Ascending aorta (tissue), 2 donors: Measurements from ENCODE around the gene SMTNL2. TPM values are rescaled to one million over a fixed set of nuclear protein-coding genes. Genes with fewer than 3 reads are reported as not detected.

ENCODE experiments used
- DNase-seq, 2 donors: peaks; one replicate each; pipeline ENCODE4 v3.0.0-alpha.2; 2019; ENCODE audit warnings: low spot score in 2 of 2
- H3K27ac ChIP-seq, 2 donors: fragments of 200-600 bp; sonication (generic); one replicate each; pipeline ENCODE4 v1.5.1; 2016 to 2017; ENCODE audit warnings: mild to moderate bottlenecking in 1 of 2
- H3K27me3 ChIP-seq: fragments of 200-600 bp; sonication (generic); one replicate; pipeline ENCODE4 v1.5.1; 2017
- H3K36me3 ChIP-seq, 2 donors: fragments of 200-600 bp; sonication (generic); one replicate each; pipeline ENCODE4 v1.5.1; 2016
- H3K4me1 ChIP-seq, 2 donors: fragments of 200-600 bp; sonication (generic); one replicate each; pipeline ENCODE4 v1.5.1; 2016 to 2017; ENCODE audit warnings: mild to moderate bottlenecking in 1 of 2
- H3K4me3 ChIP-seq, 2 donors: fragments of 200-600 bp; sonication (generic); one replicate each; pipeline ENCODE4 v1.5.1; 2016 to 2017; ENCODE audit warnings: mild to moderate bottlenecking in 1 of 2
- H3K9me3 ChIP-seq, 2 donors: fragments of 200-600 bp; sonication (generic); one replicate each; pipeline ENCODE4 v1.5.1; 2016
- CTCF ChIP-seq, 3 experiments: fragments of 200-600 bp in 2 of 3; fragments of 450-650 bp in 1 of 3; sonication (generic) in 2 of 3; IDR thresholded peaks; one replicate each; pipeline ENCODE4 v1.5.1; 2016 to 2019; ENCODE audit warnings: antibody characterized with exemption in 3 of 3, mild to moderate bottlenecking in 1 of 3, moderate library complexity in 1 of 3
- intact Hi-C: fragments of 100-400 bp; cut with DNase I; formaldehyde crosslinking; loops from one replicate; pipeline ENCODE4 v1.15.1; 2023
- total RNA-seq: library from RNA; depleted of rRNA; stranded (reverse); fragments of >200 nt; gene quantifications from one replicate; pipeline ENCODE4 v1.1.0, GENCODE V29; 2016

Gene SMTNL2
- total RNA-seq, 1 donor from 2014 or later = 15.6 TPM

GRCh38 chr17:4590981-4591453, 6.7 kb downstream of the SMTNL2 start:
- no peak for DNase-seq
- Histone ChIP-seq H3K4me3 (no peak overlapping the region), H3K27me3 (no peaks in the 10 kb centered on the region), H3K4me1 (no peaks in the 10 kb centered on the region), H3K36me3 (no peaks in the 10 kb centered on the region), H3K9me3 (no peaks in the 10 kb centered on the region), H3K27ac (no peak overlapping the region)
- TF ChIP-seq CTCF (IDR thresholded peaks at IDR 0.05) = no peak
- intact Hi-C loops = no loop called here

GRCh38 chr17:4591529-4591928, 7.2 kb downstream of the SMTNL2 start:
- H3K27me3 ChIP-seq = no peaks in the 10 kb centered on the region
- DNase-seq = no peak
- H3K27ac ChIP-seq = no peak overlapping the region
- intact Hi-C loops = no loop called here
- H3K36me3 ChIP-seq = no peaks in the 10 kb centered on the region
- no peak for TF ChIP-seq CTCF (IDR thresholded peaks at IDR 0.05)
- no peak overlapping the region for H3K4me3 ChIP-seq
- no peaks in the 10 kb centered on the region for H3K4me1 ChIP-seq
- H3K9me3 ChIP-seq = no peaks in the 10 kb centered on the region

GRCh38 chr17:4592240-4593005, 8.1 kb downstream of the SMTNL2 start:
- no peak for DNase-seq
- no peak for TF ChIP-seq CTCF (IDR thresholded peaks at IDR 0.05)
- Histone ChIP-seq H3K9me3 (no peaks in the 10 kb centered on the region), H3K4me1 (no peaks in the 10 kb centered on the region), H3K27me3 (no peaks in the 10 kb centered on the region), H3K4me3 (no peak overlapping the region), H3K36me3 (no peaks in the 10 kb centered on the region), H3K27ac (no peak overlapping the region)
- intact Hi-C loops = no loop called here

- no peak overlapping the region for H3K4me3 ChIP-seq
- no peaks in the 10 kb centered on the region for H3K27me3 ChIP-seq
- no peaks in the 10 kb centered on the region for H3K4me1 ChIP-seq
- TF ChIP-seq CTCF (IDR thresholded peaks at IDR 0.05) = no peak
- intact Hi-C loops = no loop called here
- no peak for DNase-seq
- no peak overlapping the region for H3K27ac ChIP-seq
- H3K9me3 ChIP-seq = no peaks in the 10 kb centered on the region
- H3K36me3 ChIP-seq = no peaks in the 10 kb centered on the region
These were observed 8.7 kb downstream of the SMTNL2 start for GRCh38 chr17:4593021-4593421.

- no peak overlapping the region for H3K27ac ChIP-seq
- intact Hi-C loops = no loop called here
These were observed 10.1 kb downstream of the SMTNL2 start for GRCh38 chr17:4594406-4594805.

More at GRCh38 chr17:4594406-4594805, 10.1 kb downstream of the SMTNL2 start:
- no peaks in the 10 kb centered on the region for H3K4me1 ChIP-seq
- H3K4me3 ChIP-seq = no peak overlapping the region
- no peak for TF ChIP-seq CTCF (IDR thresholded peaks at IDR 0.05)
- H3K36me3 ChIP-seq = no peaks in the 10 kb centered on the region
- no peaks in the 10 kb centered on the region for H3K9me3 ChIP-seq
- no peak for DNase-seq
- no peaks in the 10 kb centered on the region for H3K27me3 ChIP-seq
